HEK293T (cell line): ENCODE data around the gene EPHA4.

Source experiments
- CTBP1 ChIP-seq: fragments of 450-650 bp; IDR thresholded peaks from 2 replicates; pipeline ENCODE4 v1.6.1; 2016; ENCODE audit warnings: borderline replicate concordance
- FOXM1 ChIP-seq: fragments of 450-650 bp; IDR thresholded peaks from 2 replicates; pipeline ENCODE4 v1.6.1; 2017; ENCODE audit warnings: mild to moderate bottlenecking, borderline replicate concordance
- LEF1 ChIP-seq: fragments of 450-650 bp; IDR thresholded peaks from 2 replicates; pipeline ENCODE4 v1.6.1; 2017; ENCODE audit warnings: mild to moderate bottlenecking, borderline replicate concordance
- NFRKB ChIP-seq: fragments of 450-650 bp; IDR thresholded peaks from 2 replicates; pipeline ENCODE4 v1.6.1; 2016; ENCODE audit warnings: mild to moderate bottlenecking, moderate library complexity

- no peak for TF ChIP-seq LEF1
- no peak for TF ChIP-seq NFRKB
- TF ChIP-seq FOXM1: no peak
- no peak for TF ChIP-seq CTBP1
Observed at GRCh38 chr2:221372159-221372884, 199.8 kb downstream of the EPHA4 start.
